Stimulated activated CD4-positive, alpha-beta T cell treated with anti-CD3 and anti-CD28 coated beads, Interleukin-4, amount 100 ng/mL, for 24 hours (primary cell): Measurements from ENCODE around the gene FAM131A.
"Not testable (repeated sequence)": the region's sequence is repeated elsewhere in the genome, so short reads cannot be mapped to it uniquely, and the experiment has no call there.

ENCODE experiments used
- DNase-seq: peaks from one replicate; pipeline ENCODE4 v3.0.0-alpha.2; 2020

FAM131A gene

GRCh38 chr3:184317201-184317600 is 20.2 kb upstream of the FAM131A start:
- no peak for DNase-seq

GRCh38 chr3:184320104-184320445 is 17.3 kb upstream of the FAM131A start:
- DNase-seq, result peak; percentile 52

GRCh38 chr3:184321666-184322065 is 15.7 kb upstream of the FAM131A start:
- no peak for DNase-seq

GRCh38 chr3:184322731-184323487 is 14.5 kb upstream of the FAM131A start:
- no peak for DNase-seq

- DNase-seq, result no peak
Observed at GRCh38 chr3:184323696-184324095, 13.7 kb upstream of the FAM131A start.

- no peak for DNase-seq
Observed at GRCh38 chr3:184325269-184325668, 12.1 kb upstream of the FAM131A start.

- DNase-seq, result peak; percentile 64
Observed at GRCh38 chr3:184325715-184326369, 11.6 kb upstream of the FAM131A start.

GRCh38 chr3:184327171-184327570 is 10.2 kb upstream of the FAM131A start:
- DNase-seq, result no peak

GRCh38 chr3:184328516-184328915 is 8.9 kb upstream of the FAM131A start:
- no peak for DNase-seq

GRCh38 chr3:184332370-184333090 is 4.9 kb upstream of the FAM131A start:
- no peak for DNase-seq

GRCh38 chr3:184333190-184333589 is 4.2 kb upstream of the FAM131A start:
- DNase-seq, result no peak

- DNase-seq, result no peak
Observed at GRCh38 chr3:184333700-184334099, 3.7 kb upstream of the FAM131A start.

- peak; percentile 62 for DNase-seq
Observed at GRCh38 chr3:184334470-184335158, 2.8 kb upstream of the FAM131A start.

- no peak for DNase-seq
Observed at GRCh38 chr3:184335291-184335660, 2.1 kb upstream of the FAM131A start.

- peak; percentile 85 for DNase-seq
Observed at GRCh38 chr3:184335661-184336546, 1.5 kb upstream of the FAM131A start.

GRCh38 chr3:184336547-184337398 is 627 bp upstream of the FAM131A start:
- DNase-seq, result no peak

GRCh38 chr3:184337981-184338380 is 581 bp downstream of the FAM131A start:
- no peak for DNase-seq

GRCh38 chr3:184338511-184338945 is 1.1 kb downstream of the FAM131A start:
- DNase-seq, result no peak

GRCh38 chr3:184339001-184339400 is 1.6 kb downstream of the FAM131A start:
- no peak for DNase-seq

GRCh38 chr3:184339451-184340135 is 2.2 kb downstream of the FAM131A start:
- not testable (repeated sequence) for DNase-seq

GRCh38 chr3:184341925-184342324 is 4.5 kb downstream of the FAM131A start:
- DNase-seq, result no peak
